ENCODE measurements around the gene FUT2.

FUT2 gene

DNA sequence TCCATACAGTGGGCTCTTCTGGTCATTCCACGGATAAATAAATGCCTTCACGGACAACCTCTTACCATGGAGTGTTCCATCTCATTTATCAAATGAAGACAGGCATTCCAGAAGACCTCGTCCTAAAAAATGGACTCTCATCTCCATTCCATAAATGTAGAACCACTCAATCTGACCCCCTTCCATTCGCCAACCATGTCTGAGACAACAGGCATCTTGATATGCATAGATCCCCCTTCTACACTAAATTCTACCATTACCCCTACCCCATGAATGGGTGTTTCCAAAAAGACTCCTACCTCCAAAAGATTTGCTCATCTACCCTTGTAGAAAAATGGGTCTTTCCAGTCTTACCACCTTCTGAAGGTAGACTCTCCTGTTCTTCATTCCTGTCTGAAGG is 35.7 kb downstream of the FUT2 start:
- no peak for DNase-seq

DNA sequence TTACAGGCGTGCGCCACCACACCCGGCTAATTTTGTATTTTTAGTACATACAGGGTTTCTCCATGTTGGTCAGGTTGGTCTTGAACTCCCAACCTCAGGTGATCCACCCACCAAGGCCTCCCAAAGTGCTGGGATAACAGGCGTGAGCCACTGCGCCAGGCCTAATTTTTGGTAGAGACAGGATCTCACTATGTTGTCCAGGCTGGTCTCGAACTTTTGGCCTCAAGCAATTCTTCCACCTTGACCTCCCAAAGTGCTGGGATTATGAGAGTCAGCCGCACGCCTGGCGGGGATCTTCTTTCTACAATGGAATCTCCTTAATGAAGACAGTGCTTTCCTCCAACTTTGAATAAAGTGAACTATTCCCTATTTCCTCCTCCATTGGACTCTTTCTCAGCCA is 38.9 kb downstream of the FUT2 start:
- DNase-seq, result no peak

DNA sequence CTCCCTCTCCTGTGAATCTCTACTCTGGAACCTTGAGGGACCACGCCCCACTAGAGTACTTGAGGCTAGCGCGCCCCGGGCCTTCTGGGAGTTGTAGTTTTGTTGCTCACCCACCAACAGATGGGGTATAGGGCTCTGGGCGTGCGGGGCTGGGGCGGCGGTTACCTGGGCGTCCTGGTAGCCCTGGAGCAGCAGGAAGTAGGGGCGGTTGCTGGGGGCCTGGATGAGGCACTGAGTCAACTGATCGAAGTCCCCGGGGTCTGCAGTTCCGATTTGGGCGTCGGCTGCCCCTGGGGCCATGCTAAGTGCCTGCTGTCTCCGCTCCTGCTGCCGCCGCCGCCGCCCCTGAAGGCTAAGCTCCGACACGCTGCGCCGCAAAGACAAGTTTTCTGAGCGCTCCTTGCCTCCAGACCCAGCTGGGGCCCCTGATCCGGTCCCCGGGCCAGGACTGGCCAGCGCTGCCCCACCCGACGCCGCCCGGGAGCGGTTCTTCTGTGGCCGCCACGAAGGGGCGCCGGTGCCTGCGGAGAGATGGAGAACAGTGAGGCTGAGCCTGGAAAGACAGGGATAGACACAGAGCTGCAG is 39.4 kb downstream of the FUT2 start:
- no peak for DNase-seq

DNA sequence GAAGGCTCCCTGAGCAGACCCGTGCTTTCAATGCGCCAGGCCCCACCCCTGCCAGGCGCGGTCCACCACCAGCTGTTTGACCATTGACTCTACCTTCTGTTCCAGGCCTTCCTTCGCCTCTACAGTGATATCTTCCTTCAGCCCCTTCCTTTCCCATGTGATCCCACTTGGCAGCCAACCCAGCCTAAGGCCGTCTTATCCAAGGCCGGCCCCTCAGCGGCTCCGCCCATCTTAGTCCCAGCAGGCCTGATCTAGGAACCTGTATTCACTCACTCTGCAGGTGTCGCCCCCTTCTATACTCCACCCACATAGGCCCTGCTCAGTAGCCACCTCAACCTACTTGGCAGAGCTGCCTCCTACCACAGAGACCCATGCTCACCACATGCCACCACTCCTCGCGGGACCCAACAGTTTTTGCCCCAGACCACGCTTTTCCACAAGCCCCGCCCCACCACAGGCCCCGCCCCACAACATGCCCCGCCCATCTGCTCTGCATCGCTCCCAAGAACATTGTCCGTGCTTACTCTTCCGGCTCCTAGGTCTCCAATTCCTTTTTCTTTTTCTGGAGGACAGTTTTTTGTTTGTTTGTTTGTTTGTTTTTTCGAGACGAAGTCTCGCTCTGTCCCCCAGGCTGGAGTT is 41.7 kb downstream of the FUT2 start:
- no peak for DNase-seq

DNA sequence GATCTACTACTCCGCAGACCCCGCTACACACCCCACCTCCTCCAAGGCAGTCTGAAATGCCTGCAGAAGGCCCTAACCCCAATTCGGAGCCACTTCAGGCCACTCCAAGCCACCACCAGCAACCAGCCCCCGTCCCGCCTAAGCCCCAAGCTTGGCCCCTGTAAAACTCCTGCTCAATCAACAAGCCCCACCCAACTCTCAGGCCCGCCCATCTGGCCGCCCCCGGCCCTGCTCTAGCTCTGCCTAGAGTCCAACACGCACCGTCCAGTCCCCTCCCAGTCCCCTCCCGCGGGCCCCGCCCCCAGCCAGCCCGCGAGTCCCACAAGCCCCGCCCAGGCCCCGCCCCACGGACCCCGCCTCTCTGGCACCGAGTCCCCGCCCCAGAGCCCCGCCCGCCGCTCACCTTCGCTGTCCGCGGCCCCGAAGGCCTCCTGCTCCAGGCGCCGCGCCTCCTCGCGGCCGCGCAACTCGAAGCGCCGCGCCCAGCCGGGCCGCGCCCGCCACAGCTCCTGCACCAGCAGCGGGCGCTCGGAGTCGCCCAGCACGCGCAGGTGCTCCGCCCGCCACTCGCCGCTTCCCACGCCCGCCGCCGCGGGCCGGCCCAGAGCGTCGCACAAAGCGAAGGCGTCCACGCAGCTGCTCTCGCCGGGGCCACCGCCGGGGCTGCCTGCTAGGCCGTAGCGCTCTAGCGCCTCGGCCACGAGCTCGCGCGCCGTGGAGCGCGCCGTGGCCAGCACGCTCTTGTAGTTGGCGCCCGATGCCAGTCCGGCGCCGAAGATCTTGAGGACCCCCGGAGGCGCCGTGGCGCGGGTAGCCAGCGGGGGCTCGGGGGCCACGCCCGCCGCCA is 43.0 kb downstream of the FUT2 start:
- peak; percentile 94 for DNase-seq

DNA sequence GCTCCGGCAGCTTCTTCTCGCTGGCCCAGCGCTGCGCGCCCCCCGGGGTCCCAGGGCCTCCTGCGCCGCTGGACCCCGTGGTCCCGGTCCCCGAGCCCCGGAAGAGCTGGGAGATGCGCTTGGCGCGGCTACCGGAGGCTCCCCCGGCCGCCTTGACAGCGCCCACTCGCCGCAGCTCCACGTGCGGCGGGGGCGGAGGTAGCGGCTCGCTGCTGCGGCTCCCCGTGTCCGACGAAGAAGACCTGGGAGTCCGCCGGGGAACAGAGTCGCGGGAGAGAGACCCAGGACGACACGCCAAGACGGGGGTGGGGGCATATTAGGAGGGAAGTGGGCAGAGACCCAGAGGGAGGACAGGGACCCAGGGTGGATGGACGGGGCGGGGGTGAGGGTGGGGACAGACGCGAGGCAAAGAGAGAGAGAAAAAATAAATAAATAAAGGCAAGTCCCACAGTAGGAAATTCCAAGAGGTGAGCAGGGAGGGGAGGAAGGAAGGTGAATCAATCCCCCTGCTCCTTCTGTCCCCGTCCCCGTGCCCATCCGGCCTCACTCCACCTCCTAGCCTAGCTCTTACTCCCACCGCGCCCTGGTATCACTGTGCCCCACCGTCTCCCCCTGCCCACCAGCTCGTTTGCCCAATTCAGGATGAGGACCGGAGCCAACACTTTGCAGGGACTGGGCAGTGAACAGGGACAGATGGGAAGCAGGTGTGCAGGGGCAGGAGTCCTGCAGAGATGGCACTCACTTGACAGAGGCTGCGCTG is 43.8 kb downstream of the FUT2 start:
- DNase-seq, result no peak

DNA sequence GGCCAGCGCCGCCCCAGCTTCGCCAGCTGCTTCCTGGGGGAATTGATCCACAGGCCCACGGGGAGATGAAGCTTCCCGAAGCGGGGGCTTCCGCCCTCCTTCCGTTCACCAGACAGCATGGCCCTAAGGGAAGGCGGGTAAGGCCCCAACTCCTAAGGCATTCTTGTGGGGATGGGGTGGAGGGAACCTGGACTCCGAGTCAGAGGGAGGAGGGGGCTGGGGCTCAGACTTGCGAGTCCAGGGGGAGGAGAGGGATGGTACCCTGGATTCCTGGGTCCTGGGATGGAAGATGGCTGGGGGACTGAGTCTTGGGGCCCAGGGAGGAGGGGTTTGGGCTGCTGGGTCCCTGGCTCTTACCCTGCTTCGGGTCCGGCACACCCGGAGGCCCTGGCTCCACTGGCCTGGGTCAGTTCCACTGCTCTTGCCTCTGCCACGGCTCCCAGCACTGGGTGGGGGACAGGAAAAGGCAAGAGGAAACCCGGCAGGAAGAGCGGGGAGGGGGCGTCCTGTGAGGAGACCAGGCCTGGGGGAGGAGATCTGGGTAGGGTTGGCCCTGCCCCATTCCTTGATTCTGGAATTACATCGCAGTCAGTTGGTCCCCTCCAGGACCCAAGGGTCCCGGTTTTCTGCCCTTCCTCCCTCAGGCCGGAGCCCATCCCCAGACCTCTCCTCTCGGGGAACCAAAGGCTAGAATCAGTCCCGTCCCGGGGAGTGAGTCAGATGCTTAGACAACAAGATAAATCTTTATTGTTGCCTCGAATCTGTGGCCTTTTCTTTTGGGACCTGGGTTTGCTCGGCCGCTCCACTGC is 44.6 kb downstream of the FUT2 start, which contains the start of gene RASIP1:
TSS of gene RASIP1 (minus strand) at position 447 of the 809 bp plus-strand sequence. CDS start at position 119, 328 bp downstream.
- no peak for DNase-seq

DNA sequence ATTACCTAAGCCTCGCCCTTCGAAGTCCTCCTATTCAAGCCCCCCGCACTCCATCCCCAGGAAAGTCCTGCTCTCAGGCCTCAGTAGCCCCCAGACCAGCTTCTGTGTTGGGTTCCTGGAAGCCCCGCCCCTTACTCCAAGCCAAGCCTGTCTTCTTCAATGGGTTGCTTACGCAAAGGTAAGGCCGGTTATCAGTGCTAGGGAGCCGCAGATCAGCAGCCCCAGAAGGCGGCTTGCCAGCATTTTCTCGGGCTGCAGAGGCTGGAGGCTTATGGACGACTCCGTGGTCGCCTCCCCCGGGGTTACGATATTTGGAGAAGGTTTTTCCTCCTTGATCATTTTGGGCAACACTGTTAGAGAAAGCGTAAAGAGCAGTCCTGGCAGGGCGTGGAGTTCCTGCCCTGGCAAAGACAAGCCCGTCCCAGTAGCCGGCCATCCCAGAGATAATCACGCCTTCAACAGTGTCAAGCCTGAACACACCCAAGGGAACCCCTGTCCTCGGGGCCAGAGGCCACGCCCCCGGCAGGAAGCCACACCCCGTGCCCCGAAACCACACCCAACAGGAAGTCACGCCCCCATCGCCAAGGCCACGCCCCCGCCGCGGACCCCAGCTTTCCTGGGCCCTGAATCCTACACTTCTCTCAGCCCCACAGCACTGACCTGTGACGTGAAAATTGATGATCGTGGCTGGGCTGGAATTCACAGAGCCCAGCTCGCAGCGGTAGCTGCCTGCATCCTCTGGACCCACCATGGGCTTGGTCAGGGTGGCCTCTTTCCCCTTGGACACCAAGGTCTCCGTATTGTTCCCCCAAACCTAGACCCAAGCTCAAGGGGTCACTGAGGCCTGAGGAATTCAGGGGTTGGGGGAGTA is 45.6 kb downstream of the FUT2 start:
- DNase-seq, result no peak

DNA sequence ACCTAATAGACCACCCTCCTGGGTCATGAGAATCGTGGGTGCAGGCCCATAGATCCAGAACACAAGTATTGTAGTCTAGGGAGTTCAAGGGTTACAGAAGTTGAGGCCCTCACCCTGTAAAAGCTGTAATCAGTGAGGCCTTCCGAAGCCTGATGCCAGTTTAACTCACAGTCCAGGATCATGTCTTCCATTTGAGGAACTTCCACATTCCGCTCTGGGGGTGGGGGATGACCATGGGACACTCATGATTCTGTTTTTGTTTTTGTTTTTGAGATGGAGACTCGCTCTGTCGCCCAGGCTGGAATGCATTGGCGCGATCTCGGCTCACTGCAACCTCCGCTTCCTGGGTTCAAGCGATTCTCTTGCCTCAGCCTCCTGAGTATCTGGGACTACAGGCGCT is 46.3 kb downstream of the FUT2 start:
- no peak for DNase-seq

DNA sequence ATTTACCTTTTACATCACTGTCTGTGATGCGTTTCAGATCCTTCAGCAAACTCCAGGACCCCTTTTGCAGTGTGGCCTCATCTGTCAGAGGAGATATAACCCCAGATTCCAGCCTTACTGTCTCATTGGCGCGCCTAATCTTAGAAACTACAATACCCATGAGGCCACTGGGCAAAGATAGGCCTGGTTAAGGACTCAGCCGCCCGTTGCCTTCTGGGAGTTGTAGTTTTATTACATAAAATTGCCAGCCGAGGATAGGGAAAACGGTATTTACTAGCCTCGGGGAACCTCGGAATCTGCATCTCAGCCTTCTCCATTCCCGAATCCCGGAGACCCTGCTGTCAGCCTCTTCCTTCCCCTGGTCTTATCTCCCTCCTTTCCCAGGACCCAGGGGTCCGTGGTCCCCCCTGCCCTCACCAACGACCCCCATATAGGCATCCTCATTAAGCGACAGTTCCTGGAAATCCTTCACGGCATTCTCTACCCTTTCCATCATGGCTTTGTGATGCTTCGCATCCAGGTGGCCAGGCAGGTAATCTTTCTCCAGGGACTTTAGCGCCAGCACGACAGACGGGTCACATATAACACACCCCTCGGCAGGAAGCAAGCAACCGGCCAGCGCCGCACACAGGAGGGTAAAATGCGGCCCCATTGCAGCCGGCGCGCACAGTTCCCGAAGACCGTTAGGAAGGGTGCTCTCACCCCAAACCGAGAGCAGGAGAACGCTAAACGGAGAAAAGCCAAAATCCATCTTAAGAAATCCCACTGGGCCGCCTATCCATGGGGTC is 49.6 kb downstream of the FUT2 start:
- peak; percentile 48 for DNase-seq

DNA sequence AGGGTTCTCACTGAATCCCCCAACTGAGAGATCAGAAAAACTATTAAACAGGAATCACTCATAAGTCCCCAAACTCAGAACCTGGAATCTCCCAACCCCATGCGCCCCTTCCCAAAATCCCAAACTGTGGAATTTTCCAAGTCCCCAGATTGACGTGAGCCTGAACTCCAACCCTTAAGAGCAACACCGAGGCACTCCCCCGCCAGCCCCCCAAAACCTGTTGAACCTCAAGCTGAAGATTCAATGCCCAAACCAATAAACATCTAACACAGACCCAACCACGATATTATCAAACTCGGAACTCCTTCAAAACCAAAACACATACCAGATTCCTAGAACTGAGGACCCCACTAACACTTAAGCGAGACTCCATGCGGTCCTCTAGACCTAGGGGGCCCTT is 50.3 kb downstream of the FUT2 start:
- DNase-seq, result no peak

DNA sequence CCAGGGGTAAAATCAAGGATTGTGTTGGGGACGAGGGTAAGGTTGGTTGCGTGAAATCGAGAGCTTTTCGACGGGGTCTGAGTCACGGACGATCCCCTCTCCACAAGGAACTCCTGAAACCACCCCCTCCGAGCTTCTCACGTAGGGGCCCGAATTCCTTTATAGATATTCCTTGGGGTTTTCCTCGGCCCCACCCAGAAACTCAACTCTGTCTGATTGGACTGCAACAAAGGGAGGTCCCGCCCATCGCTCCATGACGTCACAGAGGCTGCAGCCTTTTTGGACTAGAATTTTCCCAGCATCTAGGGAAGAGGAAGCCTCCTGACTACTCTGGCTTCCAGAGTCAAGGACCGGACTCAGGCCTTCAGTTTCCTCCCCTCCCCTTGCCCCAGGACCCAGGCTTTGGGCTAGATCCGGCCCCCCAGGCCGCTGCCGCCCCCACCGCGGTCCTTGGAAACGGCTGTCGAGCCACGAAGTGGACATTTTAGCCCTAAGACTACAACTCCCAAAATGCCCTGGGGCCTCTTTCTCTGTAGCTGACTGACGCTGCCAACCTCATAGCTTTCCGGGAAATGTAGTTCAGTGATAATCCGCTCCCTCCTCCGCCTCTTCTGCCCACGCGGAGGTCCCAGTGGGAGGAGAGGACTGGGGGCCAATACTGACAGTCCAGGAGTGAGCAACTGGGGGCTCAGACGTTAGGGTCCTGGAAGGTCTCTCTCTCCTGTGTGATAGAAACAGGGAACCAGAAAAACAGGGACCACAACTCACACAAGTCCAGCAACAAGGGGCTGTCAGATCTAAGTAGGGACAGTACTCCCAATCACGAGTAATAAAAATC is 51.2 kb downstream of the FUT2 start, which contains the start of gene IZUMO1:
TSS of gene IZUMO1 (minus strand) at position 172 of the 838 bp plus-strand sequence. CDS start 1,050 bp downstream, outside the sequence.
- peak; percentile 33 for DNase-seq

DNA sequence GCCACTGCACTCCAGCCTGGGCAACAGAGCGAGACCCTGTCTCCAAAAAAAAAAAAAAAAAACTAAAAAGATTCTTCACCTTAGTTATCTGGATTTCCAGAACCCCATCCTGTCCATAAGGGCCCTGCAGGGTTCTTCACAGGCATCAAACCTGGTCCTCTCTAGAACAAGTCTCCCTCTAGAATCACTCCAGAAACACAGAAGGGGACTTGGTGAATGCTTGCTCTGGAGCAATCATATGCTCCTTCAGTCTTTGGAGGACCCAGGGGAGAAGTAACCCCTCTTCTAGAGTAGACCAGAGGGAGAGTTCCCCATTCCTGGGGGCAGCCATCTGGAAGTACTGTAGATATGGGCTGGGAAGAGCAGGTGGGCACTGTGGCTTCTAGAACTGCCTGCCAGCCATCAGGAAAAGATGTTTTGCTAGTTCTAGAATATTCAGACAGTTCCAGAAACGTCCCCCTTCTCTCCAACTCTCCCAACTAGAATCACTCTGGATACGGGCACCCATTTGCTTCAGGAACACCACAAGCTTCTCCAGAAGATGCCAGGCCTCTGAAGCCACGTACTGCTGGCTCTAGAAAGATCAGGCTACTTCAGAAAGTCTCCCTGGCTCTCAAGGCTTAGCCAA is 53.9 kb downstream of the FUT2 start:
- DNase-seq, result no peak

DNA sequence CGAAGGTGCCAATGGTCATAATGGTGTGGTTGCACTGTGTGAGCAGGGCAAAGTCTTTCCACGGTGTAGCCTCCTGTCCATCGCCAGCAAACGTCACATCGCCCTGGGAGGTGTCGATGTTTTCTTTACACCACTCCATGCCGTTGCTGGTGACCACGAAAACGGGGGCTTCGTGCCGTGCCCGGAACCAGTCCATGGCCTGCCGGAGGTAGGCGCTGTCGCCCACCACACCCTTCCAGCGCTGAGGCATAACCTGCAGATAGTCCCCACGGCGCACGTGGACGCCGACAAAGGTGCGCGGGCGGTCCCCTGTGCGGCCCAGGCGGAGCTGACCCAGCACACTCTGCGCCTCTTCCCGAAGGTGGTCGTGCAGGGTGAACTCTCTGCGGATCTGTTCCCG is 54.6 kb downstream of the FUT2 start:
- DNase-seq, result no peak

DNA sequence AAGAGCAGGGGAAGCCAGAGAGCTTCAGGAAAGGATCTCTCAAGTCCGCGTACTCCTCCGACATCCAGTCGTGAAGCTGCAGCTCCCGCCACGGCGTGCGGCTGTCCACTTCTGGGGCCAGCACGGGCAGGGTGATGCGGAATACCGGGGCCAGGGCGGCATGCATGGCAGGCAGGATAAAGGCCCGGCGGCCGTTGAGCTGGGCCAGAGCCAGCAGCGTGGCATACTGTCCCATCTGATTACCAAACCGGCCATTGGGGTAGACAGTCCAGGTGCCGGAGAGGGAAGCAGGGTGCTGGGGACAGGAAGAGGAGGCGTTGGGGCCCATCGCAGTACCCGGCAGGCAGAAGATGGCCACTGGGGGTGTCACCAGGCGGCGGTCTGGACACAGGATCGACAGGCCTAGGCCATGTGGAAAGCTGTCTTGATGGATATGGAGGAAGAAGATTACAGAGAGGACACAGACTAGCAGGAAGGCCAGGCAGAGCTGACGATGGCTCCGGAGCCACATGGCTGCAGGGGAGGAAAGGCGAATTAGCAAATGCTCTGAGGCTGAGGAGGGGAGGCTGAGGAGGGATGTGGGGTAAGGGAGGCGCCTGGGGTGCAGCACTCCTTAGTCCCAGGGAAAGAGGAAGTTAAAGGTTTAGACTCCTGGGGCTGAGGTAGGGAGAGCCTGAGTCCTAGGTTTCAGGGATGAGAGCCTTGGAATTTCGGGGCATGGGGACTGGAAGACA is 55.2 kb downstream of the FUT2 start:
- no peak for DNase-seq

DNA sequence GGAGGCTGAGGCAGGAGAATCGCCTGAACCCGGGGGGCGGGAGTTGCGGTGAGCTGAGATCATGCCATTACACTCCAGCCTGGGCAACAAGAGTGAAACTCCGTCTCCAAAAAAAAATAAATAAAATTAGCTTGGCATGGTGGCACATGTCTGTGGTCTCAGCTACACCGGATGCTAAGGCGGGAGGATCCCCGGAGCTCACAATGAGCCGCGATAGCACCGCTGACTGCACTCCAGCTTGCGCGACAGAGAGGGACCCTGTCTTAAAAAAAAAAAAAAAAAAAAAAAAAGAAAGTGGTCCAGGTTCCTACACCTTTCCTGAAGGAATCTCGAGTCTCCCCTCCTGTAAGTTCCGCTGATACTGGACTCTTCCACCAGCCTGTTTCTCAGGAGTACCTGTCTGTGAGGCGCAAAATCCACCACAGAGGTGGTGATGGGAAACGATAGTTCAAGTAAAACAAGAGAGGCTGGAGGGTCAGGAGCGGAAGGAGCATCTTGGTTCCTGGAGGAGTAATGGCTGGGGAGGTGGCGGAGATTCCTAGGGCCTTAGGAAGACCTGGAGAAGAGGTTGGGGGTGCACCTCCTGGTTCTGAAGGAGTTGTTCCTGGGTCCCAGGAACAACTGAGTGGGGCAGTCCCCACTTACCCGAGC is 56.2 kb downstream of the FUT2 start:
- DNase-seq, result no peak

DNA sequence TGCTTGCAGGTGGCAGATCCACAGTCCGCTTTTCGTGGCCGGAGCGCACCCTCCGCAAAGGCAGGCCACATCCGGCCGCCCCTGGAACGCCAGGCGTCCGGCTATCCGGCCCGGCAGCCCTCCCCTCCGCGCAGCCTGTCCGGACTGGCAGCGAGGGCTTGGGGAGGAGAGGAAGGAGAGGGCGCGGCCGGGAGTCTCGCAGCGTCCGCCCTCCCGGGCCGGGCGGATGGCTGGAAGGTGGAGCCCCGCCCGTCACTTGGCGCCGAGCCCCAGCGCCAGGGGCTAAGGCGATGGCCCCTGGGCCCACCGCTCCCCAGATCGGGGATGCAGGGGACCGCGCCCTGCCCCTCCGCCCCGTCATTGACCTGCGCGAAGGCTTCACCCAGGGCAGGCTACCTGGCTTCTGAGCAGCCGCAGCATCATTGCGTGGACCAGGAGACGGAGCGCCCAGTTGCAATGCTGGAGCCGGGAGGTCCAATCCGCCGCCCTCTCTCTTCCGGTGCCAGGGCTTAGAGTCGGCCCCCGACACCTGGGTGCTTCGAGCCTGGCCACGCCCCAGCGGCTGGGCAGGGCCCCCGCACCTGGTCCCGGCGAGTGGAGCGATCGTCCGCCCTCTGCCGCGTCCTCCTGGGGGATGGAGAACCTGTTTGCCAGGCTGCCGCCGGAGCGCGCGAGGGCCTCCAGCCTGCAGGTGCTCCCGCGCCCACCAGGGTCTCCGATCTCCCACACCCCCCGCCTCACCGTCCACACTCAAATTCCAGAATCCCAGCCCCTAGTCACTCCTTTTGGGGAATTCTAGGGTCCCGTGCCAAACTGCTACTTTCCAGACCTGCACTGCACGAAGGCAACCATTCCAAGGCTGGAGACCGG is 57.0 kb downstream of the FUT2 start, which contains the start of gene FUT1:
TSS of gene FUT1 (minus strand) at position 146 of the 870 bp plus-strand sequence. CDS start 1,360 bp downstream, outside the sequence.
- peak; percentile 39 for DNase-seq

Measured in activated CD4-positive, alpha-beta T cell treated with anti-CD3 and anti-CD28 coated beads, Interleukin-2, amount 50 U/mL, for 1 hour (primary cell).